K562 (cell line): ENCODE measurements around the gene LAMA5.

Experiments
- ZNF76 ChIP-seq: fragments of 250-450 bp; sonication (Bioruptor Pico); IDR thresholded peaks from 2 replicates; pipeline ENCODE4 v1.4.0; 2020; ENCODE audit warnings: mild to moderate bottlenecking, moderate library complexity, borderline replicate concordance
- TF ChIP-seq, protein P1 (sequence below): fragments of 450-650 bp; IDR thresholded peaks from 2 replicates; pipeline ENCODE4 v1.7.1; 2018; ENCODE audit warnings: mild to moderate bottlenecking, low read depth; ENCODE audit not compliant: partially characterized antibody
- TF ChIP-seq, protein P2 (sequence below), 3 experiments: IDR thresholded peaks in 2 of 3; conservative IDR thresholded peaks in 1 of 3; 2 replicates each; pipeline ENCODE4 v1.5.1; 2011 to 2012; ENCODE audit warnings: low read length in 3 of 3, mild to moderate bottlenecking in 3 of 3, control low read depth in 2 of 3, improper control_type of control experiment in 1 of 3, inconsistent platforms in 1 of 3, low read depth in 1 of 3, mixed read lengths in 1 of 3, moderate library complexity in 1 of 3; ENCODE audit not compliant: insufficient read depth in 2 of 3

GRCh38 chr20:62285151-62285550 lies 82.0 kb downstream of the LAMA5 start:
- TF ChIP-seq, protein P1, sequence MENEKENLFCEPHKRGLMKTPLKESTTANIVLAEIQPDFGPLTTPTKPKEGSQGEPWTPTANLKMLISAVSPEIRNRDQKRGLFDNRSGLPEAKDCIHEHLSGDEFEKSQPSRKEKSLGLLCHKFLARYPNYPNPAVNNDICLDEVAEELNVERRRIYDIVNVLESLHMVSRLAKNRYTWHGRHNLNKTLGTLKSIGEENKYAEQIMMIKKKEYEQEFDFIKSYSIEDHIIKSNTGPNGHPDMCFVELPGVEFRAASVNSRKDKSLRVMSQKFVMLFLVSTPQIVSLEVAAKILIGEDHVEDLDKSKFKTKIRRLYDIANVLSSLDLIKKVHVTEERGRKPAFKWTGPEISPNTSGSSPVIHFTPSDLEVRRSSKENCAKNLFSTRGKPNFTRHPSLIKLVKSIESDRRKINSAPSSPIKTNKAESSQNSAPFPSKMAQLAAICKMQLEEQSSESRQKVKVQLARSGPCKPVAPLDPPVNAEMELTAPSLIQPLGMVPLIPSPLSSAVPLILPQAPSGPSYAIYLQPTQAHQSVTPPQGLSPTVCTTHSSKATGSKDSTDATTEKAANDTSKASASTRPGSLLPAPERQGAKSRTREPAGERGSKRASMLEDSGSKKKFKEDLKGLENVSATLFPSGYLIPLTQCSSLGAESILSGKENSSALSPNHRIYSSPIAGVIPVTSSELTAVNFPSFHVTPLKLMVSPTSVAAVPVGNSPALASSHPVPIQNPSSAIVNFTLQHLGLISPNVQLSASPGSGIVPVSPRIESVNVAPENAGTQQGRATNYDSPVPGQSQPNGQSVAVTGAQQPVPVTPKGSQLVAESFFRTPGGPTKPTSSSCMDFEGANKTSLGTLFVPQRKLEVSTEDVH: no peak
- no peak for TF ChIP-seq ZNF76 (CRISPR knock-in tag)
- TF ChIP-seq, protein P2, sequence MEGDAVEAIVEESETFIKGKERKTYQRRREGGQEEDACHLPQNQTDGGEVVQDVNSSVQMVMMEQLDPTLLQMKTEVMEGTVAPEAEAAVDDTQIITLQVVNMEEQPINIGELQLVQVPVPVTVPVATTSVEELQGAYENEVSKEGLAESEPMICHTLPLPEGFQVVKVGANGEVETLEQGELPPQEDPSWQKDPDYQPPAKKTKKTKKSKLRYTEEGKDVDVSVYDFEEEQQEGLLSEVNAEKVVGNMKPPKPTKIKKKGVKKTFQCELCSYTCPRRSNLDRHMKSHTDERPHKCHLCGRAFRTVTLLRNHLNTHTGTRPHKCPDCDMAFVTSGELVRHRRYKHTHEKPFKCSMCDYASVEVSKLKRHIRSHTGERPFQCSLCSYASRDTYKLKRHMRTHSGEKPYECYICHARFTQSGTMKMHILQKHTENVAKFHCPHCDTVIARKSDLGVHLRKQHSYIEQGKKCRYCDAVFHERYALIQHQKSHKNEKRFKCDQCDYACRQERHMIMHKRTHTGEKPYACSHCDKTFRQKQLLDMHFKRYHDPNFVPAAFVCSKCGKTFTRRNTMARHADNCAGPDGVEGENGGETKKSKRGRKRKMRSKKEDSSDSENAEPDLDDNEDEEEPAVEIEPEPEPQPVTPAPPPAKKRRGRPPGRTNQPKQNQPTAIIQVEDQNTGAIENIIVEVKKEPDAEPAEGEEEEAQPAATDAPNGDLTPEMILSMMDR (IDR thresholded peaks at IDR 0.05 in 2 of 3, conservative IDR thresholded peaks at IDR 0.05 in 1 of 3; ENCODE audit: insufficient read depth in 2 of 3, low read depth in 1 of 3, low read length in 3 of 3): no peak
